HG02588 (cell line): ENCODE measurements around the gene TMEM219.

Experiments used
- ATAC-seq: cut with Tn5 transposase; IDR thresholded peaks from one replicate; pipeline ENCODE4 v1.9.1; 2021; ENCODE audit warnings: mild to moderate bottlenecking, moderate library complexity; ENCODE audit not compliant: unreplicated experiment

TMEM219 gene

GRCh38 chr16:29994600-29995323 is 32.9 kb downstream of the TMEM219 start:
- ATAC-seq: peak; percentile 36

GRCh38 chr16:29995324-29995910 is 33.5 kb downstream of the TMEM219 start, which contains the start of gene HIRIP3:
Gene HIRIP3, minus strand, starts transcription at chr16:29995617. Its CDS starts 12 bp downstream, at chr16:29995605.
- peak; percentile 49 for ATAC-seq

- peak; percentile 89 for ATAC-seq
These were observed 34.3 kb downstream of the TMEM219 start, which contains the start of gene INO80E for GRCh38 chr16:29995911-29996765. Gene INO80E, plus strand, starts transcription at chr16:29996241. Its CDS starts 70 bp downstream, at chr16:29996311.

- no peak for ATAC-seq
These were observed 34.9 kb downstream of the TMEM219 start for GRCh38 chr16:29996766-29997250.

- no peak for ATAC-seq
These were observed 37.7 kb downstream of the TMEM219 start for GRCh38 chr16:29999605-30000004.

- ATAC-seq: no peak
These were observed 39.1 kb downstream of the TMEM219 start for GRCh38 chr16:30000735-30001631.

- ATAC-seq: no peak
These were observed 40.9 kb downstream of the TMEM219 start for GRCh38 chr16:30002614-30003346.

- ATAC-seq: no peak
These were observed 42.0 kb downstream of the TMEM219 start for GRCh38 chr16:30003670-30004423.

- ATAC-seq: no peak
These were observed 42.5 kb downstream of the TMEM219 start for GRCh38 chr16:30004424-30004776.

GRCh38 chr16:30004811-30005242 is 42.9 kb downstream of the TMEM219 start:
- ATAC-seq: no peak

GRCh38 chr16:30005341-30006094 is 43.6 kb downstream of the TMEM219 start:
- no peak for ATAC-seq

- no peak for ATAC-seq
These were observed 44.2 kb downstream of the TMEM219 start for GRCh38 chr16:30006095-30006473.

- no peak for ATAC-seq
These were observed 44.9 kb downstream of the TMEM219 start for GRCh38 chr16:30006659-30007377.

GRCh38 chr16:30007378-30007895 is 45.6 kb downstream of the TMEM219 start:
- no peak for ATAC-seq

- ATAC-seq: no peak
These were observed 47.4 kb downstream of the TMEM219 start for GRCh38 chr16:30009085-30009862.

- ATAC-seq: no peak
These were observed 48.3 kb downstream of the TMEM219 start for GRCh38 chr16:30009990-30010843.
